ENCODE measurements around the gene BDH1. TPM values are rescaled to one million over a fixed set of nuclear protein-coding genes. Genes with fewer than 3 reads are reported as not detected.
"Not testable (repeated sequence)": the region's sequence is repeated elsewhere in the genome, so short reads cannot be mapped to it uniquely, and the experiment has no call there.

Gene BDH1
- total RNA-seq, 1 experiment from 2014 or later: 80.5 TPM

GRCh38 chr3:197519801-197520211, 36.0 kb downstream of the BDH1 start:
- no peak overlapping the region for H3K9ac ChIP-seq (ENCODE audit: low read length)
- no peak overlapping the region for H3K27ac ChIP-seq (ENCODE audit: low read length)
- H3K9me2 ChIP-seq (replicated peaks; ENCODE audit: insufficient read depth, low read length): no peaks in the 10 kb centered on the region
- H3K79me2 ChIP-seq (ENCODE audit: low read length): no peaks in the 10 kb centered on the region
- no peak overlapping the region for H3K4me2 ChIP-seq (ENCODE audit: low read depth, low read length, poor library complexity, severe bottlenecking)
- H3K9me3 ChIP-seq (ENCODE audit: low read length): no peaks in the 10 kb centered on the region
- peaks cover 26% of the 10 kb centered on the region for H3K36me3 ChIP-seq (ENCODE audit: insufficient read depth, low read length)
- H2AFZ ChIP-seq (ENCODE audit: low read length): no peak overlapping the region
- H3K4me3 ChIP-seq (ENCODE audit: low read length): no peak overlapping the region
- no peaks in the 10 kb centered on the region for H4K20me1 ChIP-seq (ENCODE audit: insufficient read depth, low read depth, low read length)
- no peaks in the 10 kb centered on the region for H3K27me3 ChIP-seq (ENCODE audit: low read length)
- peaks cover 6% of the 10 kb centered on the region for H3K4me1 ChIP-seq (ENCODE audit: low read length)
- no peak for DNase-seq

- Histone ChIP-seq H3K27ac (ENCODE audit: low read length) (0 out of 2 replicates have a peak overlapping the region, but pooled peaks have one; percentile 13), H3K4me1 (ENCODE audit: low read length) (peaks cover 6% of the 10 kb centered on the region), H3K27me3 (ENCODE audit: low read length) (no peaks in the 10 kb centered on the region), H2AFZ (ENCODE audit: low read length) (no peak overlapping the region), H3K9me3 (ENCODE audit: low read length) (no peaks in the 10 kb centered on the region), H3K9ac (ENCODE audit: low read length) (no peak overlapping the region), H4K20me1 (ENCODE audit: insufficient read depth, low read depth, low read length) (no peaks in the 10 kb centered on the region), H3K9me2 (replicated peaks; ENCODE audit: insufficient read depth, low read length) (no peaks in the 10 kb centered on the region), H3K4me3 (ENCODE audit: low read length) (no peak overlapping the region), H3K79me2 (ENCODE audit: low read length) (no peaks in the 10 kb centered on the region), H3K36me3 (ENCODE audit: insufficient read depth, low read length) (peaks cover 34% of the 10 kb centered on the region), H3K4me2 (ENCODE audit: low read depth, low read length, poor library complexity, severe bottlenecking) (no peak overlapping the region)
- peak; percentile 67 for DNase-seq
Observed at GRCh38 chr3:197518881-197519421, 36.8 kb downstream of the BDH1 start.

- not testable (repeated sequence) for H3K79me2 ChIP-seq (ENCODE audit: low read length); H3K9ac ChIP-seq (ENCODE audit: low read length); H2AFZ ChIP-seq (ENCODE audit: low read length); H3K4me2 ChIP-seq (ENCODE audit: low read depth, low read length, poor library complexity, severe bottlenecking); H3K27ac ChIP-seq (ENCODE audit: low read length); H3K9me3 ChIP-seq (ENCODE audit: low read length); H3K4me3 ChIP-seq (ENCODE audit: low read length); H3K27me3 ChIP-seq (ENCODE audit: low read length); H3K9me2 ChIP-seq (replicated peaks; ENCODE audit: insufficient read depth, low read length); H3K4me1 ChIP-seq (ENCODE audit: low read length); H4K20me1 ChIP-seq (ENCODE audit: insufficient read depth, low read depth, low read length)
- DNase-seq: peak; percentile 60
- peaks cover 39% of the 10 kb centered on the region for H3K36me3 ChIP-seq (ENCODE audit: insufficient read depth, low read length)
Observed at GRCh38 chr3:197517922-197518683, 37.7 kb downstream of the BDH1 start.

GRCh38 chr3:197516890-197517606, 38.7 kb downstream of the BDH1 start:
- not testable (repeated sequence) for H3K9ac ChIP-seq (ENCODE audit: low read length); H4K20me1 ChIP-seq (ENCODE audit: insufficient read depth, low read depth, low read length); H3K4me3 ChIP-seq (ENCODE audit: low read length); H3K27me3 ChIP-seq (ENCODE audit: low read length); H3K9me2 ChIP-seq (replicated peaks; ENCODE audit: insufficient read depth, low read length); H3K4me2 ChIP-seq (ENCODE audit: low read depth, low read length, poor library complexity, severe bottlenecking); H3K4me1 ChIP-seq (ENCODE audit: low read length); H3K79me2 ChIP-seq (ENCODE audit: low read length); H2AFZ ChIP-seq (ENCODE audit: low read length); H3K9me3 ChIP-seq (ENCODE audit: low read length)
- peaks cover 43% of the 10 kb centered on the region for H3K36me3 ChIP-seq (ENCODE audit: insufficient read depth, low read length)
- H3K27ac ChIP-seq (ENCODE audit: low read length): peak overlapping the region; percentile 36
- peak; percentile 64 for DNase-seq

GRCh38 chr3:197516517-197516889, 39.3 kb downstream of the BDH1 start:
- Histone ChIP-seq H4K20me1 (ENCODE audit: insufficient read depth, low read depth, low read length) (no peaks in the 10 kb centered on the region), H3K4me1 (ENCODE audit: low read length) (peaks cover 6% of the 10 kb centered on the region), H3K4me3 (ENCODE audit: low read length) (no peak overlapping the region), H3K9me2 (replicated peaks; ENCODE audit: insufficient read depth, low read length) (no peaks in the 10 kb centered on the region), H3K36me3 (ENCODE audit: insufficient read depth, low read length) (peaks cover 48% of the 10 kb centered on the region), H3K79me2 (ENCODE audit: low read length) (no peaks in the 10 kb centered on the region), H3K4me2 (ENCODE audit: low read depth, low read length, poor library complexity, severe bottlenecking) (no peak overlapping the region), H3K27me3 (ENCODE audit: low read length) (no peaks in the 10 kb centered on the region), H3K27ac (ENCODE audit: low read length) (peak overlapping the region; percentile 36), H2AFZ (ENCODE audit: low read length) (no peak overlapping the region), H3K9ac (ENCODE audit: low read length) (no peak overlapping the region), H3K9me3 (ENCODE audit: low read length) (no peaks in the 10 kb centered on the region)
- DNase-seq: no peak

- Histone ChIP-seq H3K36me3 (ENCODE audit: insufficient read depth, low read length) (peaks cover 48% of the 10 kb centered on the region), H3K4me3 (ENCODE audit: low read length) (no peak overlapping the region), H3K79me2 (ENCODE audit: low read length) (no peaks in the 10 kb centered on the region), H3K9ac (ENCODE audit: low read length) (no peak overlapping the region), H3K27me3 (ENCODE audit: low read length) (no peaks in the 10 kb centered on the region), H3K9me2 (replicated peaks; ENCODE audit: insufficient read depth, low read length) (no peaks in the 10 kb centered on the region), H3K27ac (ENCODE audit: low read length) (no peak overlapping the region), H3K4me2 (ENCODE audit: low read depth, low read length, poor library complexity, severe bottlenecking) (no peak overlapping the region), H3K4me1 (ENCODE audit: low read length) (peaks cover 8% of the 10 kb centered on the region), H2AFZ (ENCODE audit: low read length) (no peak overlapping the region), H4K20me1 (ENCODE audit: insufficient read depth, low read depth, low read length) (peaks cover 1% of the 10 kb centered on the region; the same call in 1 of the 2 replicates), H3K9me3 (ENCODE audit: low read length) (no peaks in the 10 kb centered on the region)
- DNase-seq: no peak
Observed at GRCh38 chr3:197514786-197515355, 40.9 kb downstream of the BDH1 start.

- Histone ChIP-seq H3K27me3 (ENCODE audit: low read length) (no peaks in the 10 kb centered on the region), H3K4me3 (ENCODE audit: low read length) (no peak overlapping the region), H3K9me2 (replicated peaks; ENCODE audit: insufficient read depth, low read length) (no peaks in the 10 kb centered on the region), H3K4me1 (ENCODE audit: low read length) (peaks cover 8% of the 10 kb centered on the region), H3K9me3 (ENCODE audit: low read length) (no peaks in the 10 kb centered on the region), H4K20me1 (ENCODE audit: insufficient read depth, low read depth, low read length) (peaks cover 5% of the 10 kb centered on the region; the same call in 1 of the 2 replicates), H2AFZ (ENCODE audit: low read length) (no peak overlapping the region), H3K27ac (ENCODE audit: low read length) (peak overlapping the region; percentile 41), H3K9ac (ENCODE audit: low read length) (no peak overlapping the region), H3K36me3 (ENCODE audit: insufficient read depth, low read length) (peaks cover 47% of the 10 kb centered on the region), H3K4me2 (ENCODE audit: low read depth, low read length, poor library complexity, severe bottlenecking) (no peak overlapping the region), H3K79me2 (ENCODE audit: low read length) (no peaks in the 10 kb centered on the region)
- DNase-seq: no peak
Observed at GRCh38 chr3:197513953-197514785, 41.6 kb downstream of the BDH1 start.
